ENCODE results near the gene TSPAN10. TPM values are rescaled to one million over a fixed set of nuclear protein-coding genes. Genes with fewer than 3 reads are reported as not detected.

The TSPAN10 gene
- total and polyA plus RNA-seq, 2 of the 8 experiments (the other 6 are each of a cell fraction or from before 2014, with no cell fraction given) = 0.99 to 1.1 TPM

GRCh38 chr17:81646869-81647600, 10.0 kb downstream of the TSPAN10 start (continued):
- no peak for TF ChIP-seq BCL11A (IDR thresholded peaks at IDR 0.05; ENCODE audit: low read depth in 2 of 2, low read length in 2 of 2)
- TF ChIP-seq TCF12 (IDR thresholded peaks at IDR 0.05; ENCODE audit: low read depth, low read length) = no peak
- no peak for TF ChIP-seq SIX5 (IDR thresholded peaks at IDR 0.05; ENCODE audit: low read depth, low read length)
- no peak for TF ChIP-seq RAD21 (IDR thresholded peaks at IDR 0.05 in 1 of 2, conservative IDR thresholded peaks at IDR 0.05 in 1 of 2; ENCODE audit: low read depth in 2 of 2, low read length in 2 of 2)
- no peak for TF ChIP-seq KDM1A (IDR thresholded peaks at IDR 0.05; ENCODE audit: borderline replicate concordance, low read length)
- no peak for TF ChIP-seq TBP (IDR thresholded peaks at IDR 0.05; ENCODE audit: low read depth, low read length)

All from H1 (cell line).